HepG2 (cell line): ENCODE data around the gene TSGA10. TPM values are rescaled to one million over a fixed set of nuclear protein-coding genes. Genes with fewer than 3 reads are reported as not detected.
A peak's percentile ranks its signal among the peaks of the same experiment; 100 is the strongest.

Experiments
- FOXM1 ChIP-seq: sonication (generic); formaldehyde crosslinking; IDR thresholded peaks from 2 replicates; pipeline ENCODE4 v1.5.0; 2020; ENCODE audit warnings: missing genetic modification reagents
- ISL2 ChIP-seq: sonication (generic); formaldehyde crosslinking; IDR thresholded peaks from 2 replicates; pipeline ENCODE4 v1.5.0; 2020; ENCODE audit warnings: missing genetic modification reagents
- MATR3 ChIP-seq: sonication (generic); formaldehyde crosslinking; IDR thresholded peaks from 2 replicates; pipeline ENCODE4 v1.4.0; 2020; ENCODE audit warnings: missing genetic modification reagents
- MEIS1 ChIP-seq: sonication (generic); formaldehyde crosslinking; IDR thresholded peaks from 2 replicates; pipeline ENCODE4 v1.9.0; 2021; ENCODE audit warnings: mild to moderate bottlenecking, missing genetic modification reagents, moderate library complexity, borderline replicate concordance
- NKX3-1 ChIP-seq: sonication (generic); formaldehyde crosslinking; IDR thresholded peaks from 2 replicates; pipeline ENCODE4 v1.5.0; 2020; ENCODE audit warnings: missing genetic modification reagents
- NONO ChIP-seq, 2 experiments: fragments of 450-650 bp in 1 of 2; sonication (generic) in 1 of 2; formaldehyde crosslinking in 1 of 2; IDR thresholded peaks in 1 of 2; conservative IDR thresholded peaks in 1 of 2; 2 replicates each; pipeline versions ENCODE4 v1.6.1 to v1.8.0; 2017 to 2022; ENCODE audit warnings: mild to moderate bottlenecking in 1 of 2, missing genetic modification reagents in 1 of 2, moderate library complexity in 1 of 2
- NR3C1 ChIP-seq: sonication (generic); formaldehyde crosslinking; IDR thresholded peaks from 2 replicates; pipeline ENCODE4 v1.4.0; 2020; ENCODE audit warnings: missing genetic modification reagents
- RARG ChIP-seq: sonication (generic); formaldehyde crosslinking; IDR thresholded peaks from 2 replicates; pipeline ENCODE4 v1.4.0; 2020; ENCODE audit warnings: low read depth, mild to moderate bottlenecking, missing genetic modification reagents
- RELA ChIP-seq: sonication (generic); formaldehyde crosslinking; IDR thresholded peaks from 2 replicates; pipeline ENCODE4 v1.4.0; 2020; ENCODE audit warnings: missing genetic modification reagents
- RFX3 ChIP-seq: IDR thresholded peaks from 2 replicates; pipeline ENCODE4 v1.6.1; 2016; ENCODE audit warnings: missing biosample characterization, missing genetic modification reagents
- TIGD3 ChIP-seq: sonication (generic); formaldehyde crosslinking; IDR thresholded peaks from 2 replicates; pipeline ENCODE4 v1.5.1; 2020; ENCODE audit warnings: mild to moderate bottlenecking, missing genetic modification reagents, borderline replicate concordance
- ZBTB49 ChIP-seq: sonication (generic); formaldehyde crosslinking; IDR thresholded peaks from 2 replicates; pipeline ENCODE4 v1.4.0; 2020; ENCODE audit warnings: missing genetic modification reagents, borderline replicate concordance
- ZNF713 ChIP-seq: sonication (generic); formaldehyde crosslinking; IDR thresholded peaks from 2 replicates; pipeline ENCODE4 v1.4.0; 2020; ENCODE audit warnings: mild to moderate bottlenecking, missing genetic modification reagents
- ZNF746 ChIP-seq: sonication (generic); formaldehyde crosslinking; IDR thresholded peaks from 2 replicates; pipeline ENCODE4 v1.8.0; 2022; ENCODE audit warnings: mild to moderate bottlenecking, missing genetic modification reagents
- ZXDC ChIP-seq: sonication (generic); formaldehyde crosslinking; IDR thresholded peaks from 2 replicates; pipeline ENCODE4 v1.5.0; 2020; ENCODE audit warnings: mild to moderate bottlenecking, missing genetic modification reagents
- polyA plus RNA-seq, 8 experiments: library from polyadenylated mRNA; depleted of rRNA in 3 of 8; stranded (reverse) in 7 of 8; unstranded in 1 of 8; fragments of >200 nt; fragmentation: Illumina TruSeq in 4 of 8; extraction: Trizol in 4 of 8; gene quantifications; 2 replicates each; pipeline versions ENCODE4 v1.2.1 to v1.2.3, GENCODE V29; 2011 to 2016; ENCODE audit warnings: low read depth in 4 of 8, missing spikeins in 1 of 8, mixed read lengths in 1 of 8; ENCODE audit not compliant: insufficient read depth in 1 of 8
- total RNA-seq, 5 experiments: library from RNA; depleted of rRNA; stranded (reverse); fragments of >200 nt; fragmentation: Illumina TruSeq; extraction: Trizol; gene quantifications; 2 replicates each; pipeline ENCODE4 v1.2.3, GENCODE V29; 2016; ENCODE audit warnings: low read depth in 1 of 5
- TF ChIP-seq, protein P1 (sequence below): sonication (generic); formaldehyde crosslinking; IDR thresholded peaks from 2 replicates; pipeline ENCODE4 v1.4.0; 2020; ENCODE audit warnings: missing genetic modification reagents
- TF ChIP-seq, protein P2 (sequence below): IDR thresholded peaks from 2 replicates; pipeline ENCODE4 v1.6.1; 2016; ENCODE audit warnings: mild to moderate bottlenecking, missing biosample characterization, missing genetic modification reagents
- TF ChIP-seq, protein P3 (sequence below): sonication (generic); formaldehyde crosslinking; IDR thresholded peaks from 2 replicates; pipeline ENCODE4 v1.5.0; 2020; ENCODE audit warnings: missing genetic modification reagents

The TSGA10 gene
- total and polyA plus RNA-seq, 2 of the 13 experiments (the other 11 are each of a cell fraction or from before 2014, with no cell fraction given), result 4.7 to 13.1 TPM

GRCh38 chr2:99154643-99155536 lies at the start of gene TSGA10, which contains the start of gene LIPT1 (continued):
- TF ChIP-seq TIGD3 (CRISPR knock-in tag) (no peak; the same call in 1 of the 2 replicates), ZNF713 (peak; percentile 66; the same call in 1 of the 2 replicates), RELA (CRISPR knock-in tag) (no peak; the same call in 1 of the 2 replicates), ZXDC (CRISPR knock-in tag) (peak; percentile 92; the same call in 1 of the 2 replicates), RARG (CRISPR knock-in tag) (no peak), NONO (IDR thresholded peaks at IDR 0.05) (no peak), NONO (CRISPR knock-in tag; conservative IDR thresholded peaks at IDR 0.05) (peak; percentile 96), NR3C1 (no peak), NKX3-1 (peak; percentile 77), RFX3 (CRISPR knock-in tag) (no peak), ZBTB49 (CRISPR knock-in tag) (no peak; the same call in 1 of the 2 replicates), ZNF746 (CRISPR knock-in tag) (peak; percentile 89), FOXM1 (CRISPR knock-in tag) (no peak; the same call in 1 of the 2 replicates), MEIS1 (CRISPR knock-in tag) (peak; percentile 95), ISL2 (peak; percentile 92), MATR3 (CRISPR knock-in tag) (no peak)
- TF ChIP-seq, protein P1, sequence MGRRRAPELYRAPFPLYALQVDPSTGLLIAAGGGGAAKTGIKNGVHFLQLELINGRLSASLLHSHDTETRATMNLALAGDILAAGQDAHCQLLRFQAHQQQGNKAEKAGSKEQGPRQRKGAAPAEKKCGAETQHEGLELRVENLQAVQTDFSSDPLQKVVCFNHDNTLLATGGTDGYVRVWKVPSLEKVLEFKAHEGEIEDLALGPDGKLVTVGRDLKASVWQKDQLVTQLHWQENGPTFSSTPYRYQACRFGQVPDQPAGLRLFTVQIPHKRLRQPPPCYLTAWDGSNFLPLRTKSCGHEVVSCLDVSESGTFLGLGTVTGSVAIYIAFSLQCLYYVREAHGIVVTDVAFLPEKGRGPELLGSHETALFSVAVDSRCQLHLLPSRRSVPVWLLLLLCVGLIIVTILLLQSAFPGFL (CRISPR knock-in tag), result no peak
- TF ChIP-seq, protein P2, sequence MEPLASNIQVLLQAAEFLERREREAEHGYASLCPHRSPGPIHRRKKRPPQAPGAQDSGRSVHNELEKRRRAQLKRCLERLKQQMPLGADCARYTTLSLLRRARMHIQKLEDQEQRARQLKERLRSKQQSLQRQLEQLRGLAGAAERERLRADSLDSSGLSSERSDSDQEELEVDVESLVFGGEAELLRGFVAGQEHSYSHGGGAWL, result peak; percentile 99
- TF ChIP-seq, protein P3, sequence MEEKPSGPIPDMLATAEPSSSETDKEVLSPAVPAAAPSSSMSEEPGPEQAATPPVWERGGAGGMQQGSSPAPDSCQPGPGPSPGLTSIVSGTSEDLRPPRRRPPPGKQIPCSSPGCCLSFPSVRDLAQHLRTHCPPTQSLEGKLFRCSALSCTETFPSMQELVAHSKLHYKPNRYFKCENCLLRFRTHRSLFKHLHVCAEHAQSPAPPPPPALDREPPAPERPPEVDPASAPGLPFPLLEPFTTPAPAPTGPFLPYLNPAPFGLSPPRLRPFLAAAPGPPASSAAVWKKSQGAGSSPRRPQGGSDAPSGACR (CRISPR knock-in tag), result peak; percentile 72; the same call in 1 of the 2 replicates
